ENCODE results near the gene ATP9B. TPM values are rescaled to one million over a fixed set of nuclear protein-coding genes. Genes with fewer than 3 reads are reported as not detected.
"Not testable (repeated sequence)": the region's sequence is repeated elsewhere in the genome, so short reads cannot be mapped to it uniquely, and the experiment has no call there.

The ATP9B gene
- total RNA-seq, 1 experiment from 2014 or later = 25.5 TPM

- Mint-ChIP-seq H3K4me1 (ENCODE audit: insufficient read depth, unreplicated experiment) (no peaks in the 10 kb centered on the region), H3K36me3 (ENCODE audit: insufficient read depth, unreplicated experiment) (peaks cover under 1% of the 10 kb centered on the region), H3K9me3 (ENCODE audit: unreplicated experiment) (peaks cover under 1% of the 10 kb centered on the region), H3K27me3 (ENCODE audit: insufficient read depth, unreplicated experiment) (no peaks in the 10 kb centered on the region), H3K27ac (ENCODE audit: low read depth, unreplicated experiment) (no peak overlapping the region), H3K4me3 (ENCODE audit: unreplicated experiment) (no peak overlapping the region)
- TF ChIP-seq CTCF (IDR thresholded peaks at IDR 0.05; ENCODE audit: unreplicated experiment) = no peak
- no TSS peak for BruUV-seq (replicated peaks)
- ChIA-PET CTCF (no interaction called here), POLR2A (interaction anchor here (1.0 kb wide), 1 partner anchor 9 kb away, joined by 4 read pairs; no protein-coding TSS in a partner anchor)
- intact Hi-C loops (cut with micrococcal nuclease) = no loop called here
- no peak for DNase-seq (ENCODE audit: unreplicated experiment)
Measured at GRCh38 chr18:79260023-79260422, 190.8 kb downstream of the ATP9B start.

- DNase-seq (ENCODE audit: unreplicated experiment) = no peak
- TF ChIP-seq CTCF (IDR thresholded peaks at IDR 0.05; ENCODE audit: unreplicated experiment) = no peak
- Mint-ChIP-seq H3K27me3 (ENCODE audit: insufficient read depth, unreplicated experiment) (no peaks in the 10 kb centered on the region), H3K4me3 (ENCODE audit: unreplicated experiment) (no peak overlapping the region), H3K36me3 (ENCODE audit: insufficient read depth, unreplicated experiment) (peaks cover 5% of the 10 kb centered on the region), H3K4me1 (ENCODE audit: insufficient read depth, unreplicated experiment) (no peaks in the 10 kb centered on the region), H3K27ac (ENCODE audit: low read depth, unreplicated experiment) (no peak overlapping the region), H3K9me3 (ENCODE audit: unreplicated experiment) (peaks cover 5% of the 10 kb centered on the region)
- ChIA-PET CTCF (no interaction called here), POLR2A (interaction anchor here (1.0 kb wide), 1 partner anchor 9 kb away, joined by 4 read pairs; no protein-coding TSS in a partner anchor)
- BruUV-seq (replicated peaks) = no TSS peak
- intact Hi-C loops (cut with micrococcal nuclease) = no loop called here
Measured at GRCh38 chr18:79260510-79260909, 191.3 kb downstream of the ATP9B start.

- DNase-seq (ENCODE audit: unreplicated experiment); H3K27me3 Mint-ChIP-seq (ENCODE audit: insufficient read depth, unreplicated experiment); H3K4me3 Mint-ChIP-seq (ENCODE audit: unreplicated experiment); H3K4me1 Mint-ChIP-seq (ENCODE audit: insufficient read depth, unreplicated experiment); POLR2A ChIA-PET; intact Hi-C loops (cut with micrococcal nuclease); BruUV-seq (replicated peaks); H3K27ac Mint-ChIP-seq (ENCODE audit: low read depth, unreplicated experiment); CTCF ChIA-PET: not testable (repeated sequence)
- Mint-ChIP-seq H3K36me3 (ENCODE audit: insufficient read depth, unreplicated experiment) (peaks cover 13% of the 10 kb centered on the region), H3K9me3 (ENCODE audit: unreplicated experiment) (peaks cover 11% of the 10 kb centered on the region)
Measured at GRCh38 chr18:79265068-79265467, 195.9 kb downstream of the ATP9B start.

GRCh38 chr18:79271812-79272211 is 202.6 kb downstream of the ATP9B start:
- POLR2A ChIA-PET; BruUV-seq (replicated peaks); CTCF ChIA-PET; DNase-seq (ENCODE audit: unreplicated experiment); H3K27me3 Mint-ChIP-seq (ENCODE audit: insufficient read depth, unreplicated experiment); H3K27ac Mint-ChIP-seq (ENCODE audit: low read depth, unreplicated experiment); H3K4me3 Mint-ChIP-seq (ENCODE audit: unreplicated experiment); intact Hi-C loops (cut with micrococcal nuclease); H3K4me1 Mint-ChIP-seq (ENCODE audit: insufficient read depth, unreplicated experiment); H3K9me3 Mint-ChIP-seq (ENCODE audit: unreplicated experiment): not testable (repeated sequence)
- H3K36me3 Mint-ChIP-seq (ENCODE audit: insufficient read depth, unreplicated experiment) = peaks cover 12% of the 10 kb centered on the region

GRCh38 chr18:79272916-79273315 is 203.7 kb downstream of the ATP9B start:
- Mint-ChIP-seq H3K9me3 (ENCODE audit: unreplicated experiment) (no peaks in the 10 kb centered on the region), H3K36me3 (ENCODE audit: insufficient read depth, unreplicated experiment) (peaks cover 12% of the 10 kb centered on the region), H3K4me3 (ENCODE audit: unreplicated experiment) (no peak overlapping the region), H3K27ac (ENCODE audit: low read depth, unreplicated experiment) (no peak overlapping the region), H3K27me3 (ENCODE audit: insufficient read depth, unreplicated experiment) (no peaks in the 10 kb centered on the region), H3K4me1 (ENCODE audit: insufficient read depth, unreplicated experiment) (no peaks in the 10 kb centered on the region)
- ChIA-PET POLR2A (no interaction called here), CTCF (no interaction called here)
- intact Hi-C loops (cut with micrococcal nuclease) = no loop called here
- no peak for TF ChIP-seq CTCF (IDR thresholded peaks at IDR 0.05; ENCODE audit: unreplicated experiment)
- no peak for DNase-seq (ENCODE audit: unreplicated experiment)
- no TSS peak for BruUV-seq (replicated peaks)
